Activated B cell treated with CpG ODN at 0.5 μM for 24 hours (primary cell): ENCODE results near the gene SPOCK1. TPM values are rescaled to one million over a fixed set of nuclear protein-coding genes. Genes with fewer than 3 reads are reported as not detected.

ENCODE experiments used
- ATAC-seq: fragments of 200-7000 bp; cut with Tn5 transposase; one replicate; pipeline ENCODE4 v1.10.0; 2021; ENCODE audit warnings: low read depth, mild to moderate bottlenecking, moderate library complexity
- CTCF ChIA-PET: fragments of 350-600 bp; sonication (Branson Sonifier 250); formaldehyde crosslinking; loops from one replicate; lab custom pipeline; 2021; ENCODE audit warnings: antibody characterized with exemption; lab: Charles Lee
- POLR2A ChIA-PET: fragments of 350-600 bp; sonication (Branson Sonifier 250); formaldehyde crosslinking; loops from one replicate; lab custom pipeline; 2021; ENCODE audit warnings: antibody characterized with exemption; lab: Charles Lee
- DNase-seq: peaks from one replicate; pipeline ENCODE4 v3.0.0; 2022
- H3K27ac Mint-ChIP-seq: one replicate; pipeline ENCODE4 v1.8.0; 2020; ENCODE audit warnings: mixed read lengths
- H3K27me3 Mint-ChIP-seq: one replicate; pipeline ENCODE4 v1.8.0; 2021; ENCODE audit warnings: mixed read lengths
- H3K36me3 Mint-ChIP-seq: one replicate; pipeline ENCODE4 v1.8.0; 2021; ENCODE audit warnings: low read depth, mixed read lengths
- H3K4me1 Mint-ChIP-seq: one replicate; pipeline ENCODE4 v1.8.0; 2021; ENCODE audit warnings: mixed read lengths
- H3K4me3 Mint-ChIP-seq: one replicate; pipeline ENCODE4 v1.8.0; 2020; ENCODE audit warnings: mild to moderate bottlenecking, mixed read lengths
- H3K9me3 Mint-ChIP-seq: one replicate; pipeline ENCODE4 v1.8.0; 2020; ENCODE audit warnings: mixed read lengths
- CTCF ChIP-seq: fragments of 200-600 bp; IDR thresholded peaks from one replicate; pipeline ENCODE4 v1.8.0; 2022; ENCODE audit warnings: antibody characterized with exemption, mild to moderate bottlenecking
- intact Hi-C: fragments of 100-400 bp; cut with micrococcal nuclease; formaldehyde crosslinking; loops from one replicate; pipeline ENCODE4 v1.15.1; 2024
- total RNA-seq: library from RNA; stranded (reverse); gene quantifications from 2 replicates; pipeline ENCODE4 v1.2.3, GENCODE V29; 2022

Gene SPOCK1
- total RNA-seq, 1 donor from 2014 or later: not detected

DNA sequence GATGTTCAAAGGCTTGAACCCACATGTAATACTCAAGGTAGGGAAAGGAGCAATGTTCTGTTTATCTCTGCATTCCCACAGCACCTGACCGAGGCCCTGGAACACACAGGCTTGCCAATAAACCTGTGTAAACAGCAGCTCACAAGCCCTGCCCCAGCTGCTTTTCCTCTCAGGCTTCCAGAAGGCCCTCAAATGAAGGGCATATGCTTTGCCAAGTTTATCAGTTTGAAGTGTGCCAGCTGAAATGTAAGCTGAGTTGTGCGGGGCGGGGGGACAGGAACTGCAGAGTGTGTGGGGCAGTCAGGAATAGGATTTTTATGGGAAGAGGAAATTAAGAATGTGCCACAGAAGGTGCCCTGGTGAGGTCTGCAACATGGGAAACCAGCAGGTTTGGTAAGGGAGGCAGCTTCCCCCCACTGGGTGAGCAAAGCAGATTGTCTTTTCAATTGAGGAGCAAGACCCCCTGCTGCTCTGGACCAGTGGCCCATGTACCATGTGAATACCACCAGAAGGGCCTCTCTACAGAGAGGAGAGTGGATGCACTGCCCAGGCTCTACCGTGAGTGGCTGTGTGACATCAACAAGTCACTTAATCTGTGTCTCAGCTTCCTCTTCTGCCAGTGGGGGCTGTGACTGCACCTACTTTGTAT lies 194.8 kb downstream of the SPOCK1 start:
- TF ChIP-seq CTCF: no peak
- DNase-seq (no peak), ATAC-seq (no peak)
- Mint-ChIP-seq H3K4me3 (no peak overlapping the region), H3K4me1 (no peaks in the 10 kb centered on the region), H3K27ac (no peak overlapping the region), H3K27me3 (peaks cover 10% of the 10 kb centered on the region), H3K36me3 (no peaks in the 10 kb centered on the region), H3K9me3 (no peaks in the 10 kb centered on the region)
- ChIA-PET POLR2A (no interaction called here), CTCF (no interaction called here)
- intact Hi-C loops: no loop called here

GRCh38 chr5:137303509-137303908 lies 195.6 kb downstream of the SPOCK1 start:
- Mint-ChIP-seq H3K27ac (no peak overlapping the region), H3K9me3 (no peaks in the 10 kb centered on the region), H3K4me1 (no peaks in the 10 kb centered on the region), H3K4me3 (no peak overlapping the region), H3K36me3 (no peaks in the 10 kb centered on the region), H3K27me3 (peaks cover 10% of the 10 kb centered on the region)
- CTCF ChIA-PET: no interaction called here
- no peak for TF ChIP-seq CTCF
- POLR2A ChIA-PET: no interaction called here
- ATAC-seq (no peak), DNase-seq (no peak)
- intact Hi-C loops: no loop called here

GRCh38 chr5:137300411-137301240 lies 198.5 kb downstream of the SPOCK1 start:
- no peaks in the 10 kb centered on the region for H3K4me1 Mint-ChIP-seq
- DNase-seq (no peak), ATAC-seq (no peak)
- H3K36me3 Mint-ChIP-seq: no peaks in the 10 kb centered on the region
- peaks cover 10% of the 10 kb centered on the region for H3K27me3 Mint-ChIP-seq
- TF ChIP-seq CTCF: no peak
- H3K4me3 Mint-ChIP-seq: no peak overlapping the region
- ChIA-PET POLR2A (no interaction called here), CTCF (no interaction called here)
- H3K9me3 Mint-ChIP-seq: no peaks in the 10 kb centered on the region
- H3K27ac Mint-ChIP-seq: no peak overlapping the region
- intact Hi-C loops: no loop called here

- Mint-ChIP-seq H3K4me1 (no peaks in the 10 kb centered on the region), H3K9me3 (no peaks in the 10 kb centered on the region), H3K36me3 (no peaks in the 10 kb centered on the region), H3K27ac (no peak overlapping the region), H3K4me3 (no peak overlapping the region), H3K27me3 (peaks cover 3% of the 10 kb centered on the region)
- intact Hi-C loops: no loop called here
- ChIA-PET CTCF (no interaction called here), POLR2A (no interaction called here)
- no peak for TF ChIP-seq CTCF
- ATAC-seq (no peak), DNase-seq (no peak)
Observed at GRCh38 chr5:137296213-137296781, 202.8 kb downstream of the SPOCK1 start.

- POLR2A ChIA-PET: no interaction called here
- no peak for TF ChIP-seq CTCF
Observed at GRCh38 chr5:137294604-137295003, 204.5 kb downstream of the SPOCK1 start.

More at GRCh38 chr5:137294604-137295003, 204.5 kb downstream of the SPOCK1 start:
- Mint-ChIP-seq H3K27ac (no peak overlapping the region), H3K27me3 (no peaks in the 10 kb centered on the region), H3K36me3 (no peaks in the 10 kb centered on the region), H3K4me3 (no peak overlapping the region), H3K9me3 (no peaks in the 10 kb centered on the region), H3K4me1 (no peaks in the 10 kb centered on the region)
- DNase-seq: no peak
- no peak for ATAC-seq
- intact Hi-C loops: no loop called here
- CTCF ChIA-PET: no interaction called here
